GM18867 (cell line): ENCODE results near the gene PRKCSH.
"Not testable (repeated sequence)": the region's sequence is repeated elsewhere in the genome, so short reads cannot be mapped to it uniquely, and the experiment has no call there.

ENCODE experiments used
- ATAC-seq: cut with Tn5 transposase; IDR thresholded peaks from one replicate; pipeline ENCODE4 v1.9.1; 2021; ENCODE audit warnings: mild to moderate bottlenecking, moderate library complexity; ENCODE audit not compliant: unreplicated experiment

PRKCSH gene

DNA sequence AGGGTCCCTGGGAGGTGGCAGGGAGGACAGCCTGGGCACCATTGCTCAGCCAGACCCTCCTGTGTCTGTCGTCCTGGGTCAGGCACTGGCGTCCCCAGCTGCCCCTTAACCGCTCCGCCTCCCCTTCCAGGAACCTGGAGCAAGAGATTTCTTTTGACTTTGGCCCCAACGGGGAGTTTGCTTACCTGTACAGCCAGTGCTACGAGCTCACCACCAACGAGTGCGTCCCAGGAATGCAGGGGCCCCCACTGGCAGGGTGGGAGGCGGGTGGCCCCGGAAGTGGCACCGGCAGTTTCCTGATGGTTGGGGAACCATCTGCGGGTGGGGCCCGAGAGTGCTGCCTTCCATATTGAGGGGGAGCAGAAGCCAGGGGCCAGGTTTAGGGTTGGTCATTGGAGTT lies 13.0 kb downstream of the PRKCSH start:
- no peak for ATAC-seq

DNA sequence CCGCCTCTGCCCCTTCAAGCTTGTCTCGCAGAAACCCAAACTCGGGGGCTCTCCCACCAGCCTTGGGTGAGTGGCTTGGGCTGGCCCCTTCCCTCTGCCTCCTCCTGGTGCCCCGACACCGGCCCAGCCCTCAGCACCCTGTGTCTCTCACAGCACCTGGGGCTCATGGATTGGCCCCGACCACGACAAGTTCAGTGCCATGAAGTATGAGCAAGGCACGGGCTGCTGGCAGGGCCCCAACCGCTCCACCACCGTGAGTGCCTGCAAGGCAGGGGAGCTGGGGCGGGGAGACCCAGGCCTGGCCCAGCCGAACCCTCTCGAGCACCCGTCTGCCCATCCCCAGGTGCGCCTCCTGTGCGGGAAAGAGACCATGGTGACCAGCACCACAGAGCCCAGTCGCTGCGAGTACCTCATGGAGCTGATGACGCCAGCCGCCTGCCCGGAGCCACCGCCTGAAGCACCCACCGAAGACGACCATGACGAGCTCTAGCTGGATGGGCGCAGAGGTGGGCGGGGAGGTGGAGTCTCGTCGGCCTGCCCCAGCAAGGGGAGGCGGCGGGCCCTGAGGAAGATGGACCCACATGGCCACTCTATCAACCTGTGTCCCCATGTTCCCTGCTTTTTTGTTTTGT lies 13.6 kb downstream of the PRKCSH start:
- no peak for ATAC-seq

DNA sequence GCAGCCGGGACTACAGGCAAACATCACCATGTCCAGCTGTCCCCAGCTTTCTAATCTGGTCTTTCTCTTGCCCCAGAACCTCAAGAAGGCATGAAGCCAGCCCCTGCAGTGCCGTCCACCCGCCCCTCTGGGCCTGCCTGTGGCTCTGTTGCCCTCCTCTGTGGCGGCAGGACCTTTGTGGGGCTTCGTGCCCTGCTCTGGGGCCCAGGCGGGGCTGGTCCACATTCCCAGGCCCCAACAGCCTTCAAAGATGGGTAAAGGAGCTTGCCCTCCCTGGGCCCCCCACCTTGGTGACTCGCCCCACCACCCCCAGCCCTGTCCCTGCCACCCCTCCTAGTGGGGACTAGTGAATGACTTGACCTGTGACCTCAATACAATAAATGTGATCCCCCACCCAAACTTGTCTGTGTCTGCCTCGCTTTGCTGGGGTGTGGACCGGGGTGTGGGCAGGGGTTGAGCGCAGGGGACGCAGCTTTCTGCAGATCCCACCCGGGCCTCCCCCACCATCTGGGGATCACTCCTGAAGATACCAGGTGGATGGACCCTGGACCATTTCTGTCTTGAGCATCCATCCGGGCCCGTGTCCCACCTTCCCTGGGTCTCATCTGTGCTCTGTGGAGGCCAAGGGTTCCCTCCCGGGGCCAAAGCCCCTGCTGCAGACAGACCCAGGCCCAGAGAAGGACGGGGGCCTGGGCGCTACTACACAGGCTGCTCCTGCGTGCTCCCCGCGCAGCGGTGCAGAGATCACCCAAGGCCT lies 15.3 kb downstream of the PRKCSH start:
- no peak for ATAC-seq

DNA sequence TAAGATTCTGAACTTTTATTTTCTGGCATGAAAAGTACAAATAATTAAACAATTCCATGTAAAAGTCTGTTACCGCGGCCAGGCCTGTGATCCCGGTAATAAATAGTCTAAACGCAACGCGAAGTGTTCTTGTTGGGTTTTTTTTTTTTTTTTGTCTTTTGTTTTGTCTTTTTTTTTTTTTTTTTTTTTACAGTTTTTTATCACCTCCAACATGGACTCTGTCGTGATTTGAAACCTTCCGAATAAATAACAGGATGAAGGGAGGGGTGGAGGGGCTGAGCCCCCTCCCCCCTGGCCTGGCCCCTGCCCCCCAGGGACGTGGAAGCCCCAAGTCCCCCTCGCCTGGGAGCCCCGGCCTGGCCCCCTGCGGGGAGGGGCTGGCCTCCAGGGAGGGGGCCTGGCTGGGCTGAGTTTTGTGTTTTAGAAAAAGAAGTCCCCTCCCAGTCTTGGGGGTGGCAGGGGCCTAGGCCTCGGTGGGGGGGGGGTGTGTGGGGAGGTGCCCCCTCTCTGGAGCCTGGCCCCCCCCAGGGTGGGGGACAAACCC lies 16.0 kb downstream of the PRKCSH start:
- no peak for ATAC-seq

DNA sequence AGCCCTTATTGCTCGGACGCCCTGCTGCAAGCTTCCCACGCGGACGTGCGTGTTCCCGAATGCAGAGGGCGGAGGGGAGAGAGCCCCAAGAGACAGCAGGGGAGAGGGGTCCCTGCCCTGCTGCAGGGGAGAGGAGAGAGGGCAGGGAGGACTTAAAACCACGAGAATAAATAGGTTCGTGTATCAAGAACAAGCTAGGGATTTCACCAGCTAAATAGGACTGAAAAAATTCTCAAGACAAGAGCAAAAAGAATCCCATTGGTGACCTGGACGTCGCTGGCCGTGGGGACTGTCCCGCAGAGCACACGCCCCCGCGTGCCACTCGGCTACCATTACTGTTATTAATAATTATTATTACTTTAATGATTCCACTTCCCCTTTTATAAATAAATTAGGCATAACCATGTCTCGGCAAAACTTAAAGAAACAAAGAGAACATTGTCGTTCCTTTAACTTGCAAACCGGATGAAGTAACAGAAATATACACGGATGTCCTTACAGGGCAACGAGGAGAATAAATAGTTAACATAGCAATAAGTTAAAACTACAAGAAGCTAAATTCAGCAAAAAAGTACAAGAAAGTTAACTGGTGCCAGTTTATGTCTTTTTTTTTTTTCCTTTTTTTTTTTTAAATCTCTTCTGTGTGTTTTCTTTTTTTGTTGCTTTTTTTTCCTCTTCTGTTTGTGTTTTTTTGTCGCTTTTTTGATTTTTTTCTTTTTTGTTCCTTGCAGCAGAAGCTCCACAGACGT lies 16.6 kb downstream of the PRKCSH start:
- no peak for ATAC-seq

DNA sequence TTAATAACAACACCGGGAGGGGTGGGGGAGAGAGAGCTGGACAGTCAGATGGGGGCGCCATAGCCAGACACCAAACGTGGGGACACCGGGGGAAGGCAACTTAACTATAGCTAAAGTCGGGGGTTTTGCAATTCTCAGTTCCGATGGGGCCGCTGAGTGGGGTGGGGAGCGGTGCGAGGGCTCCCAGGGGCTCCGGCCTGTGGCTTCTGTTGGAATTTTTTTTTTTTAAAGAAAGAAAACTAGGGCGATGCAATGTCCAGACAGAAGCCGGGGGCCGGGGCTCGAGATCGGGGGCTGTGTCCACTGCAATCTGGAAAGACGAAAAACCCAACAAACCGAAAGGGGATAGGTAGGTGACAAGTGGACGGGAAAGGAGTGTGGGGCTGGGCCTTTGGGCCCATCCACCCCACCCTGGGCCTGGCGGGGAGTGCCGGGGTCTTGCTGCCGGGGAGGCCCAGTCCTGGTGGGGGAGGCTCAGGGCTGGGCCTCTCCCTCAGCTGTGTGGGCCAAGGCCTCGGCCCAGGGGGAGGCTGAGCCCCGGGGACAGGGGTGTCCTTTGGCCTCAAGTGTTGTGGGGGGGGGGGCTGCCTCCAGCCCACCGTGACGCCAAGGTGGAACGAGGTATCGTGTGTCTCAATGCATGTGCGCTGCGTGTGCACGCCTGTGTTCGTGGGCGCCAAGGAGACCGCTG lies 17.3 kb downstream of the PRKCSH start:
- ATAC-seq: no peak

DNA sequence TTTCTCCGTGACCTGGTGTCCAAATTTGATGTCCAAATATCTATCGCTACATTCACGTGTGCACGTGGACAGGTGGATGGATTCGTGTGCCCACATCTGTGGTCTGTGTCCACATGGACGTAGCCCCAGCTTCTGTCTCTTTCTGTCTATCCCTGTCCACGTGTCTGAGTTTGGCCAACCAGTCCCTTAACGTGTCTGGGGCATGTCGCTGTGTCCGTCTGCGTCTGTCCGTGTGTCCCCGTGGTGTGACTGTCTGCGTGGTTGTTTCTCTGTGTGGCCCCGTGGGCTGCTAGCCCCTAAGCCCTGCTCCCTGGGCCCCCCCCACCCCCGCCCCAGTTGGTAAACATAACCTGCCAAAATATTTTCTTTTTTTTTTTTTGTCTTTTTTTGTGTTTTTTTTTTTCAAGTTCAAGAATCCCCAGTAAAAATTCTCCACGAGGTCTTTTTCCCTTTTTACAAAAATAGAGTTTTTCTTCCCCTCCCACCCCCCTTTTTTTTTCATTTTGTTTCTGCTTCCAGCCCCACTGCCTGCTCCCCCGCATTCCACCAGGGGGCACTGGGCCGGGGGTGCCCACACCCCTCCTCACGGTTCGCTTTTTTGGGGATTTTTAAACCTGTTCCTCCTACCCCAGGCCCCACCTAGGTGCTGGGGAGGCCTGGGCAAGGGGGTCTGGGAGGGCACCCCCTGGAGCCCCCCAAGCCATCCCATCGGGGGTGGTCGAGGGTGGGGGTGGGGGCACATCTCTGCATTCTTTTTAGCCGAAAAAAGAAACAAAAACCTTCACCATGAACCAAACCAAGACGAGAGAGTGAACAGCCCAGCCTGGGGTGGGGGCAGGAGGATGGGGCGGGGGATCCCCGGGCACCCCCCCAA lies 18.3 kb downstream of the PRKCSH start:
- no peak for ATAC-seq

DNA sequence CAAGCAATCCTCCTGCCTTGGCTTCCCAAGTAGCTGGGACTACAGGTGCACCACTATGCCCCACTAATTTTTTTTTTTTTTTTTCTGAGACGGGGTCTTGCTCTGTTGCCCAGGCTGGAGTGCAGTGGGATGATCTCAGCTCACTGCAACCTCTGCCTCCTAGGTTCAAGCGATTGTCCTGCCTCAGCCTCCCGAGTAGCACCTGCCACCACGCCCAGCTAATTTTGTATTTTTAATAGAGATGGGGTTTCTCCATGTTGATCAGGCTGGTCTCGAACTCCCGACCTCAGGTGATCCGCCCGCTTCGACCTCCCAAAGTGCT lies 19.8 kb downstream of the PRKCSH start:
- not testable (repeated sequence) for ATAC-seq

DNA sequence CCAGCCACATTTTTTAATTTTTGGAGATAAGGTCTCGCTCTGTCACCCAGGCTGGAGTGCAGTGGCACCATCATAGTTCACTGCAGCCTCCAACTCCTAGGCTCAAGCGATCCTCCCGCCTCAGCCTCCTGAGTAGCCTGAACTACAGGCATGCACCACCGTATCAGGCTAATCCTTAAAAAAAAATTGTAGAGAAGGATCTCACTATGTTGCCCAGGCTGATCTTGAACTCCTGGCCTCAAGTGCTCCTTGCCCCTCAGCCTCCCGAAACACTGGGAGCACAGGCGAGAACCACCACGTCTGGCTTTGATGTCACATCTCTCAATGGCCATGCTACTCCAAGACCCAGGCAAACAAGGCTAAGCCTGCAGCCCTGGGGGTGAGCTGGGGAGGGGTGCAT lies 21.2 kb downstream of the PRKCSH start:
- no peak for ATAC-seq

DNA sequence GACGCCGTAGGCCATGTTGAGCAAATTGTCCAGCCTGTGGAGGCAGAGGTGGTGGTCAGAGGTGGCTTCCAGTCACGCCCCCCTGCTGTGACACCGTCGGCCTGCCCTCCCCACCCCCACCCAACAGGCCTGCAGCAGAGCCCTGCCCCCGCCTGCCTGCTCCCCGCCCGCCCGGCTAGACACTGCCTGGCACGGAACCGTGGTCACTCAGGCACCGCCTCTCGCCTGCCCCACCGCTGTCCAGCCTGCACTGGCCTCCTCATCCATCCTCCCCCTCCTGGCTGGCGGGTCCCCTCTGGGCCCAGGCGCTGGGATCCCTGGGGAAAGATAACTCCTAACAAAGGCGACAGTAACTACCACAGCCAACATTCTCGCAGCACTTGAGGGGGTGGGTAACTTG lies 21.7 kb downstream of the PRKCSH start:
- no peak for ATAC-seq

DNA sequence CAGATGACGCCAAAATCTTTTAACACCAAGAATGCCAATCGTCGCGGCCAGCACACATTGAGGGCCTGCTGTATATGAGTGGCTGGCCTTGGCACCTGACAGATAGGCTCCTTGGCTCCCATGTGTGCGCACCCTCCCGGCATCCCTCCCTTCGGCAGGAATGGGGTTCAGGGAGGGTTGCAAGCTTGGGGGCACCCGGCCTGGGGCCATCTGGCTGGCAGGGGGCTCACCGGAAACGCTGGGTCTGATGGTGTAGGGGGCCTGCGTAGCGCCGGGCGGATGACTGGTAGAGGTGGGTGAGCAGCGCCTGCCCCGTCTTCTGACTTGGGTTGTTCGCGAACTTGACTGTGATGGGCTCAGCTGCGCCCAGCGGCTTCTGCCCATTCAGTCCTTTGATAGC lies 22.4 kb downstream of the PRKCSH start:
- ATAC-seq: no peak

DNA sequence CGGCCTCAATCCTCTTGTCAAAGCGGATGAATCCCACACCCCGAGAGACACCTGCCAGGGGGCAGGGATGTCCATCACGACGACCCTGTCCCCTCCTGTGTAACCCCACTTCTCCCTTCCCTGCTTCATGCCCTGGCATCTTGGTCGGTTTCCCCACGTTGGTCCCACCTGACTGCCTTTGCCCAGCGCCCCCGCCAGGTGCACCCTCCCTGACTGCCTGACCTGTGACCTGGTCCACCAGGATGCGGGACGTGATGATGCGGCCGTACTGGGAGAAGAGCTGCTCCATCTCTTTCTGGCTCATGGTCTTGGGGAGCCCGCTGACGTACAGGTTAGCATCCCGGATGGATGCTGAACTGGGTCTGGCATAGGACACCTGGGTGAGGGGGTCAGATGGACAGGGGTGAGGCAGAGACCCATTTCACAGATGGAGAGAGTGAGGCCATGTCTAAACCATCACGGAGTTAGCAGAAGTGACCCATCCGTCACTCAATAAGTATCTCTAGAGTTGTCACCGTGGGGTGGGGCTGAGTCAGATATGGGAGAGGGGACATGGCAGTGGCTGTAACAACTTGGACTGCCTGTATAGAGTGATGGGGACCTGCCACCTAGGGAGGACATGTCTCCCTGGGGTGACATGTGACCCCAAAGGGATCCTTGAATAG lies 22.9 kb downstream of the PRKCSH start:
- ATAC-seq: no peak

DNA sequence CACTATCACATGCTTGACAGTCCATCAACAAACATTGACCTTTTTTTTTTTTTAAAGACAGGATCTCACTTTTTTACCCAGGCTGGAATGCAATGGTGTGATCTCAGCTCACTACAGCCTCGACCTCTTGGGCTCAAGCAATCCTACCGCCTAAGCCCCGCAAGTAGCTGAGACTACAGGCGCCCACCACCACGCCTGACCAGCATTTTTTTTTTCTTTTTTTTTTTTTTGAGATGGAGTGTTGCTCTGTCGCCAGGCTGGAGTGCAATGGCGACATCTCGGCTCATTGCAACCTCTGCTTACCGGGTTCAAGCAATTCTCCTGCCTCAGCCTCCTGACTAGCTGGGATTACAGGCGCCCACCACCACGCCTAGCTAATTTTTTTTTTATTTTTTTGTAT lies 23.5 kb downstream of the PRKCSH start:
- ATAC-seq: not testable (repeated sequence)

DNA sequence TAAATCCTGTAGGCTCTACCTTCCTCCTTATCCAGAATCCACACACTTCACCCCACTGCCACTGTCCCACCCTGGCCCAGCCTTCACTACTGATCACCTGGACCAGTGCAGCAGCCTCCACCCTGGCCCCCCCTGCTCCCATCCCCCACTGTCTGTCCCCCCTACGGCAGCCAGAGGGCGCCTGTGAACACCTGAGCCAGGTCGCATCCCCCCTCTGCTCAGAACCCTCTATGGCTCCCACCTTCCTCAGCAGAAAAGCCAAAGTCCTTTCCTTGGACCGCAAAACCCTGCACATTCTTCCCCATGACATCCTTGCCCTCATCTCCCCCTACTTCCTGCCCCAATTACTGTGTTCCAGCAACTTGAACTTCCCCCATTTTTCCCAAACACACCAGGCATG lies 24.8 kb downstream of the PRKCSH start:
- ATAC-seq: no peak

DNA sequence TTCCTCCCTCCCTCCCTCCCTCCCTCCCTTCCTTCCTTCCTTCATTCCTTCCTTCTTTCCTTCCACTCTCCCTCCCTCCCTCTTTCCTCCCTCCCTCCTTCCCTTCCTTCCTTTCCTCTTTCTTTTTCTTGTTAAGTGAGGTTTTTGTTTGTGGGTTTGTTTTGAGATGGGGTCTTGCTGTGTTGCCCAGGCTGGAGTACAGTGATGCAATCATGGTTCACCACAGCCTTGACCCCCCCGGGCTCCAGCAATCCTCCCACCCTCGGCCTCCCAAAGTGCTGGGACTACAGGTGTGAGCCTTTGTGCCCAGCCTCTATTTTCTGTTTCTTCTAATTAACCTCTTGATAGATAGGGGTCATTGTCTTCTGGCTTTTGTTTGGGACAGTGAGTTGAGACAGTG lies 26.0 kb downstream of the PRKCSH start:
- no peak for ATAC-seq

DNA sequence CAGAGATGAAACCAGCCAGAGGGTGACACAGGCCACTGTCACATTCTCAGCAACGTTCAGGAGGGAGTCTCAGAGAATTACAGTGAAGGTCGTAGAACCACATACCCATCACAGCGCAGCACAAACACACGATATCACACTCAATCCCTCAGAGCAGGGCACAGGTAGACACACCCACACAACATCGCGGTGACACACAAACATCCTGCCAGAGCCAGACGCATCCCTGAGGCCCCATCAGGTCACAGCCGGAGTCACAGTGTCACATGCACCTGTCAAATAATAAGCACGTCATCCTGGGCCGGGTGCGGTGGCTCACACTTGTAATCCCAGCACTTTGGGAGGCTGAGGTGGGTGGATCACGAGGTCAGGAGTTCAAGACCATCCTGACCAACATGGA lies 28.0 kb downstream of the PRKCSH start:
- ATAC-seq: no peak

DNA sequence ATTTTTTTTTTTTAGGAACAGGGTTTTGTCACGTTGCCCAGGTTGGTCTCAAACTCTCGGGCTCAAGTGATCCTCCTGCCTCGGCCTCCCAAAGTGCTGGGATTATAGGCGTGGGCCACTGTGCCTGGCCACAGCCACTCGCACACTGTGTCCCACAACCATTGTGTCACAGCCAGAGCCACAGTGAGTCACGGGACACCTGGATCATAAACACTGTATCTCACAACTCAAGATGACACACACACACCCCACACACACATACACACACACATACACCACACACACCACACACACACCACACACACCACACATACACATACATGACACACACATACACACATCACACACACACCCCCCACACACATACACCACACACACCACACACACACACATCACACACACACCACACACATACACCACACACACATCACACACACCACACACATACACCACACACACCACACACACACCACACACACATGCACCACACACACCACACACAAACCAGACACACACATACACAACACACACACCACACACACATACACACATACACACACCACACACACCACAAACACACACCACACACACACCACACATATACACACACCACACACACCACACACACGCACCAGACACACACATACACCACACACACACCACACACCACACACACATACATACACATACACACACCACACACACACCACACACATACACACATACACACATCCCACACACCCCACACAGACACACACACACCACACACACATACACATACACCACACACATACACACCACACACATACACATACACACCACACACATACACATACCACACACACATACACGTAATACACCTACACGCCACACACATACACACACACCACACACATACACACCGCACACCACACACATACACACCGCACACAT lies 29.2 kb downstream of the PRKCSH start:
- ATAC-seq: no peak

DNA sequence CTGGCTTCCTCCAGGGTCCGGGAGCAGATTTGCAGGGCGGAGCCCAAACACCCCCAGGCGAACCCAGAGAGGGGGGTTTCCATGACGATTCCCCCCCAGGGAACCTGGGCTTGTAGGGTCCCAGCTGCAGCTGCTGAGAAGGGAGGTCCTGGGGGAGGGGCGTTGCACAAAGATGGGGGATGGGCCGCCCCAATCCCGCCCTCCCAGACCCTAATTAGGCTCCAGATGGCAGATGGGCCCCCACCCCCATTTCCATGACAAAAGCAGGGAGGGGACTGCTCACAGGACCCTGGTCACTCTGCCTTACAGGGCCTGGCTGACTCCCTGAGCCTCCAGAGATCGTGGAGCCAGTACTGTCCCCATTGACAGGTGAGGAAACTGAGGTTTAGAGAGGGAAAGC lies 30.2 kb downstream of the PRKCSH start:
- no peak for ATAC-seq
